Activated naive CD8-positive, alpha-beta T cell treated with anti-CD3 and anti-CD28 coated beads, Interleukin-2, amount 10 ng/mL, durations not matched to agents 7 days and 5 days (primary cell): ENCODE measurements around the gene PHPT1. TPM values are rescaled to one million over a fixed set of nuclear protein-coding genes. Genes with fewer than 3 reads are reported as not detected.
"Not testable (repeated sequence)": the region's sequence is repeated elsewhere in the genome, so short reads cannot be mapped to it uniquely, and the experiment has no call there.

ENCODE experiments used
- ATAC-seq: fragments of 150-1000 bp; cut with Tn5 transposase; one replicate; pipeline ENCODE4 v1.10.0; 2021; ENCODE audit warnings: low read depth, moderate library complexity
- POLR2A ChIA-PET: fragments of 350-600 bp; sonication (Branson Sonifier 250); formaldehyde crosslinking; loops from one replicate; lab custom pipeline; 2021; ENCODE audit warnings: antibody characterized with exemption; lab: Charles Lee
- DNase-seq: peaks from one replicate; pipeline ENCODE4 v3.0.0; 2021
- H3K27ac Mint-ChIP-seq: one replicate; pipeline ENCODE4 v1.8.0; 2022; ENCODE audit warnings: mild to moderate bottlenecking, mixed read lengths
- H3K27me3 Mint-ChIP-seq: one replicate; pipeline ENCODE4 v1.8.0; 2022; ENCODE audit warnings: mild to moderate bottlenecking, moderate library complexity, mixed read lengths
- H3K36me3 Mint-ChIP-seq: one replicate; pipeline ENCODE4 v1.8.0; 2021; ENCODE audit warnings: mild to moderate bottlenecking, mixed read lengths
- H3K4me1 Mint-ChIP-seq: one replicate; pipeline ENCODE4 v1.8.0; 2021; ENCODE audit warnings: mixed read lengths
- H3K4me3 Mint-ChIP-seq: one replicate; pipeline ENCODE4 v1.8.0; 2022; ENCODE audit warnings: mild to moderate bottlenecking, moderate library complexity, mixed read lengths
- H3K9me3 Mint-ChIP-seq: one replicate; pipeline ENCODE4 v1.8.0; 2021; ENCODE audit warnings: mixed read lengths
- total RNA-seq, 2 experiments: library from RNA; stranded (reverse); gene quantifications; one replicate each; pipeline ENCODE4 v1.2.3, GENCODE V29; 2021

The PHPT1 gene
- total RNA-seq, 2 experiments from 2014 or later = 80.5 to 89.0 TPM

- Mint-ChIP-seq H3K4me3 (peak overlapping the region; percentile 31), H3K27ac (peak overlapping the region; percentile 51)
- POLR2A ChIA-PET = interaction anchor here (0.6 to 3.0 kb wide), 6 partner anchors 23 to 115 kb away, joined by 3 to 12 read pairs (median 3); partner anchors contain the start of genes EDF1 and RABL6
- DNase-seq, H3K36me3 Mint-ChIP-seq, H3K4me1 Mint-ChIP-seq, H3K9me3 Mint-ChIP-seq, H3K27me3 Mint-ChIP-seq, ATAC-seq: not testable (repeated sequence)
Measured at GRCh38 chr9:136843159-136843800, 5.9 kb upstream of the PHPT1 start.

- DNase-seq = peak; percentile 76
- not testable (repeated sequence) for ATAC-seq, H3K4me1 Mint-ChIP-seq, H3K27me3 Mint-ChIP-seq, H3K9me3 Mint-ChIP-seq, H3K36me3 Mint-ChIP-seq
- Mint-ChIP-seq H3K4me3 (peak overlapping the region; percentile 31), H3K27ac (peak overlapping the region; percentile 51)
- POLR2A ChIA-PET = interaction anchor here (1.7 to 3.0 kb wide), 2 partner anchors 22 to 36 kb away, joined by 3 to 12 read pairs; partner anchors contain the start of genes EDF1 and RABL6
Measured at GRCh38 chr9:136843801-136844740, 5.1 kb upstream of the PHPT1 start.

DNA sequence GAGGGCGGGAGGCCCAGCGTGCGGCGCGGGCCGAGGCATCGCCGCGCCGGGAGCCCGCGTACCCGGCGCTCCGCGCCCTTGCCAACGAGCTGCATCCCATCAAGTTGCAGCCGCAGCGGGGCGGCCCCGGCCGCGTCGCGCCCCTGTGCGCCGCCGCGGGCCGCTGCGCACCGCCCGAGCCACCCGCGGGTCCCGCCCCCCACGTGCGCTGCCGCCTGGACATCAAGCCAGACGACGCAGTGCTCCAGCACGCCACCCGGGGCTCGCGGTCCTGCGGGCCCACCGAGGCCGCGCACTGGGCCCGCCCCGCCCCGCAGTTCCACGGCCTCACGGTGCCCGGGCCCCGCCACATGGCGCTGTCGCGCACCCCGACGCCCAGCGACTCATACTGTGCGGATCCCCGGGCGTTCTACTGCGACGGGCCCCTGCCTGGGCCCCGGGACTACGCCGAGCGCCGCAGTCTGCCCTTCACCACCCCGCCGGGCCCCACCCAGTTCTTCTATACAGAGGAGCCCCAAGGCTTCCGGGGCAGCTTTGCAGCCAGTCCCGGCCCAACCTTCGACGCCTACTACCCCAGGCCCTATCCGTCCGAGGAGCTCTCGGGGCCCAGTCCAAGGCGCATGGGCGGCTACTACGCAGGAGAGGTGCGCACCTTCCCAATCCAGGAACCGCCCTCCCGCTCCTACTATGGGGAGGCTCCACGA is 4.3 kb upstream of the PHPT1 start:
- no peak overlapping the region for H3K4me3 Mint-ChIP-seq
- peaks cover 10% of the 10 kb centered on the region for H3K27me3 Mint-ChIP-seq
- POLR2A ChIA-PET = interaction anchor here (0.7 to 3.0 kb wide), 2 partner anchors 14 to 37 kb away, joined by 3 to 12 read pairs; partner anchors contain the start of gene RABL6
- no peak for DNase-seq
- H3K9me3 Mint-ChIP-seq = no peaks in the 10 kb centered on the region
- ATAC-seq = no peak
- H3K36me3 Mint-ChIP-seq = peaks cover 3% of the 10 kb centered on the region
- H3K4me1 Mint-ChIP-seq = peaks cover 9% of the 10 kb centered on the region
- peak overlapping the region; percentile 25 for H3K27ac Mint-ChIP-seq

DNA sequence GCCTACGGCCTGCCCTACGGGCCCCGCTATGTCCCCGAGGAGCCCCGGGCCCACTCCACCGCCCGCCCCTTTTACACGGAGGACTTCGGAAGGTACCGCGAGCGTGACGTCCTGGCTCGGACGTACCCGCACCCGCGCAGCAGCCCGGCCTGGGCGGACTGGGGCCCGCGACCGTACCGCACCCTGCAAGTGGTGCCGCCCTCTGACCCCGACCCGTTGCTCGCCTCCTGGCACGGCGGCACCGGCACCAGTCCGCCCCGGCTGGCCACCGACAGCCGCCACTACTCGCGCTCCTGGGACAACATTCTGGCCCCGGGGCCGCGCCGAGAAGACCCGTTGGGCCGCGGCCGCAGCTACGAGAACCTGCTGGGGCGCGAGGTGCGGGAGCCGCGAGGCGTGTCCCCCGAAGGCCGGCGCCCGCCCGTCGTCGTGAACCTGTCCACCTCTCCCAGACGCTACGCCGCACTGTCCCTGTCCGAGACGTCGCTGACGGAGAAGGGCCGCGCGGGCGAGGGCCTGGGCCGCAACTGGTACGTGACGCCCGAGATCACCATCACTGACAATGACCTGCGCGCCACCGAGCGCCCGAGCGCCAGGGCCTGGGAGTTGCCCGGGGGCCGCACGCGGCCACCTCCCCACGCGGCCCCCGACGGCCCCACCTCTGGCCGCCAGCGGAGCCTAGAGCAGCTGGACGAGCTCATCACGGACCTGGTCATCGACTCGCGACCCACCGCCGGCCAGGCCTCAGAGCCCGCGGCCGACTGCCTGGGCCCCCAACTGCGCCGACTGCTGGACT is 3.5 kb upstream of the PHPT1 start:
- H3K4me1 Mint-ChIP-seq = peaks cover 9% of the 10 kb centered on the region
- H3K9me3 Mint-ChIP-seq = no peaks in the 10 kb centered on the region
- peaks cover 10% of the 10 kb centered on the region for H3K27me3 Mint-ChIP-seq
- no peak for ATAC-seq
- peak overlapping the region; percentile 25 for H3K27ac Mint-ChIP-seq
- no peak for DNase-seq
- H3K36me3 Mint-ChIP-seq = peaks cover 1% of the 10 kb centered on the region
- H3K4me3 Mint-ChIP-seq = no peak overlapping the region
- POLR2A ChIA-PET = interaction anchor here (0.7 to 3.0 kb wide), 2 partner anchors 14 to 37 kb away, joined by 3 to 29 read pairs; no protein-coding TSS in a partner anchor

GRCh38 chr9:136846376-136847087 is 2.7 kb upstream of the PHPT1 start:
- Mint-ChIP-seq H3K27me3 (peaks cover 10% of the 10 kb centered on the region), H3K4me1 (peaks cover 9% of the 10 kb centered on the region), H3K36me3 (peaks cover 1% of the 10 kb centered on the region), H3K4me3 (no peak overlapping the region), H3K27ac (peak overlapping the region; percentile 56), H3K9me3 (no peaks in the 10 kb centered on the region)
- DNase-seq = no peak
- no peak for ATAC-seq
- POLR2A ChIA-PET = interaction anchor here (1.2 to 3.0 kb wide), 5 partner anchors 36 to 98 kb away, joined by 5 to 29 read pairs (median 12); partner anchors contain the start of genes FBXW5, RABL6 and TRAF2

- Mint-ChIP-seq H3K36me3 (peaks cover 1% of the 10 kb centered on the region), H3K4me3 (peak overlapping the region; percentile 96), H3K27ac (peak overlapping the region; percentile 85), H3K27me3 (peaks cover 10% of the 10 kb centered on the region), H3K4me1 (peaks cover 7% of the 10 kb centered on the region), H3K9me3 (no peaks in the 10 kb centered on the region)
- DNase-seq (peak; percentile 55), ATAC-seq (no peak)
- POLR2A ChIA-PET = interaction anchor here (0.6 to 3.0 kb wide), 8 partner anchors 35 to 410 kb away, joined by 3 to 29 read pairs (median 8); partner anchors contain the start of genes FBXW5, RABL6 and TRAF2
Measured at GRCh38 chr9:136847088-136847825, 2.0 kb upstream of the PHPT1 start.

DNA sequence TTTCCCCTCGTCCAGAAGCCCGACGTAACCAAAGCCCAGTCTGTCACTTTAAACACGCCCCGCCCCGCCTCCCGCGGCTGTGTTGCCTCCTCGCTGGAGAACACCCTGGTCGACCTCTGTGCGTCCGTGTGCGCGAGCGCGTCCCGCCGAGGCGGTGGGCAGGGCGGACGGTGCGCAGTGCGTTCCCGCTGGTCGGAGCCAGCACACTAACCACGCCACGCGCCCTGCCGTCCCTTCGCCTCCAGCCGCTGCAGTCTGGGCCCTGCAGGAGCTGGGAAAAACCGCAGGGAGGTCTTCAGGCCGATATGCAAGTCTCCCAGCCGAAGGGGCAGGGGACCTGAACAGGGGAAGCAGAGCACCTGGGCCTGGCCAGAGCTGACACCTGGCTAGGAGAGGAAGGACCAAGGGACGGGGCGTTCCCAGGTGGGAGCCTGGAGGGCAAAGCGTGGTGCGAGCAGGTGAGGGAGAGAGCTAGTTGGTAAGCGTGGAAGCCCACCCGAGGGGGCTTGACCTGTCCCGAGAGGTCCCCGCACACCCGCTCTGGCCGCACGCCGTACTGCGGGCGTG is 1.3 kb upstream of the PHPT1 start:
- ATAC-seq = peak; percentile 22
- peak overlapping the region; percentile 96 for H3K4me3 Mint-ChIP-seq
- no peaks in the 10 kb centered on the region for H3K9me3 Mint-ChIP-seq
- H3K27ac Mint-ChIP-seq = peak overlapping the region; percentile 85
- H3K4me1 Mint-ChIP-seq = peaks cover 5% of the 10 kb centered on the region
- POLR2A ChIA-PET = interaction anchor here (0.6 to 3.0 kb wide), 11 partner anchors 17 to 409 kb away, joined by 3 to 29 read pairs (median 6); partner anchors contain the start of genes FBXW5, RABL6, SAPCD2 and TRAF2
- H3K36me3 Mint-ChIP-seq = peaks cover 1% of the 10 kb centered on the region
- DNase-seq = peak; percentile 86
- H3K27me3 Mint-ChIP-seq = peaks cover 10% of the 10 kb centered on the region

DNA sequence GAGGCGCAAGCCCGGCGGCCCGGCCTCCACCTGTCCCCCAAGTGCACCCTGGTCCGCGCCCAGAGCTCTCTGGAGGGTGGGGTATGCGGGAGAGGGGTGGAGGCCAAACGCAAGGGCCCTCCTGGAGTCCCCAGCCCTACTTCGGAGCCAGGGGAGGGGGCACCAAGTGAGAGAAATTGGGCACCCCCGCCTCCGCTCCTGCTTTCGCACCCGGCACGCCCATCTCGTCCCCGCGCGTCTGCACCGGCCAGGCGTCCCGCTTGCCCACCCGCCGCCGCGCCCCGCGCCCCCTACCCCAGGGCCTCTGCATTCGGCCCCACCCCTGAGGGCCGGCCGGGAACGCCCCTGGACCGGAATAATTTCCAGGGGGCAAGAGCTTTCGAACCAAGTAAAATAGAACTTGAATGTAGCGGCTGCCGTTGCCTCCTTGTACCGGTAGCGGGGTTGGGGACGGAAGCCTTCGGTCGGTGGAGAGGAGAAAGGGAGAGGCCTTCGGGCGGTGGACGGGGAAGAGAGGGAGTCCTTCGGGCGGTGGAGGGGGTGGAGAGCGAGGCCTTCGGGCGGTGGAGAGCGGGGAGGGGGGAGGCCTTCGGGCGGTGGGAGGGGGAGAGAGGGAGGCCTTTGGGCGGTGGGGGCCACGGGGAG is 694 bp upstream of the PHPT1 start:
- H3K27ac Mint-ChIP-seq = peak overlapping the region; percentile 89
- peak; percentile 67 for DNase-seq
- H3K9me3 Mint-ChIP-seq = no peaks in the 10 kb centered on the region
- H3K27me3 Mint-ChIP-seq = peaks cover 10% of the 10 kb centered on the region
- POLR2A ChIA-PET = interaction anchor here (0.5 to 3.0 kb wide), 10 partner anchors 16 to 222 kb away, joined by 3 to 29 read pairs (median 6); partner anchors contain the start of genes FBXW5, RABL6, SAPCD2 and TRAF2
- H3K36me3 Mint-ChIP-seq = peaks cover 1% of the 10 kb centered on the region
- ATAC-seq = peak; percentile 4
- H3K4me1 Mint-ChIP-seq = peaks cover 5% of the 10 kb centered on the region
- peak overlapping the region; percentile 96 for H3K4me3 Mint-ChIP-seq

DNA sequence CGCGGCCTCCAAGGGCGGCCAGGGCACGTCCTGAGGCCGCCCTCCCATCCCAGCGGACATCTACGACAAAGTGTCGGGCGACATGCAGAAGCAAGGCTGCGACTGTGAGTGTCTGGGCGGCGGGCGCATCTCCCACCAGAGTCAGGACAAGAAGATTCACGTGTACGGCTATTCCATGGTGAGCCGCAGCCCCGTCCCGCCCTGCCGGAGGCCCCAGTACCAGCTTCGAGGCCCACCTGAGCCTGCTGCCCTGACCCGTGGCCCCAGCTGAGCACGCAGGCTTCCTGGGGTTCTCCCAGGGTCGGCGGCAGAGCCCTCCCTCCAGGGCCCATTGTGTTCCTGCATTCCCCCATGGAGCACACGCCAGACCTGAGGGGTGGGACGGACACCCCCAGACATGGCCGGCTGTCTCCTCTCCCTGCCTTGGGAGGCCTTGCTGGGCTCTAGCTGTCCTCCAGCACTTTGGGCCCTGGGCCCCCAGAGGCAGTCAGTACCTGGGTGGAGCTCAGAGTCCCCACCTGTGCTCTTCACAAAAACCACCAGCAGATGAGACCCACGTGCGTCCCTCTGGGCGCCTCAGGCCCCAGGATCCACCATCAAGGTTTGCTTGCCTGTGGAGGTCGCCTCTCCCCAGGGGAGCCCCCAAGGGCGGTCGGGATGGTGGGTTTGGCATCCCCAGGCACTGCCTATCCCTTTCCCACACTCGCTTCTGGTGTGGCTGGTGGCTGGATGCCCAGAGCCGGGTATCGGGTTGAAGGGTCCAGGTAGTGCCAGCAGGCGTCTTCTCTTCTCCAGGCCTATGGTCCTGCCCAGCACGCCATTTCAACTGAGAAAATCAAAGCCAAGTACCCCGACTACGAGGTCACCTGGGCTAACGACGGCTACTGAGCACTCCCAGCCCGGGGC is 1.0 kb downstream of the PHPT1 start:
- no peaks in the 10 kb centered on the region for H3K9me3 Mint-ChIP-seq
- DNase-seq = no peak
- H3K36me3 Mint-ChIP-seq = peaks cover 1% of the 10 kb centered on the region
- ATAC-seq = no peak
- peak overlapping the region; percentile 73 for H3K27ac Mint-ChIP-seq
- peaks cover 5% of the 10 kb centered on the region for H3K4me1 Mint-ChIP-seq
- peak overlapping the region; percentile 96 for H3K4me3 Mint-ChIP-seq
- H3K27me3 Mint-ChIP-seq = peaks cover 8% of the 10 kb centered on the region
- POLR2A ChIA-PET = interaction anchor here (1.2 kb wide), 1 partner anchor 36 kb away, joined by 5 read pairs; the partner anchor contains the start of gene TRAF2
